PC-9 (cell line): Measurements from ENCODE around the gene F13A1. TPM values are rescaled to one million over a fixed set of nuclear protein-coding genes. Genes with fewer than 3 reads are reported as not detected.

ENCODE experiments used
- BruUV-seq: library from RNA; stranded (reverse); fragments of 400-500 nt; replicated peaks from 2 replicates; lab custom pipeline; 2021; lab: Mats Ljungman, UMichigan
- CTCF ChIA-PET: fragments of 300-600 bp; sonication (Branson Sonifier 250); formaldehyde crosslinking; loops from one replicate; lab custom pipeline; 2022; ENCODE audit warnings: antibody characterized with exemption; lab: Charles Lee
- POLR2A ChIA-PET: fragments of 300-600 bp; sonication (Branson Sonifier 250); formaldehyde crosslinking; loops from one replicate; lab custom pipeline; 2022; ENCODE audit warnings: antibody characterized with exemption; ENCODE audit not compliant: unreplicated experiment; lab: Charles Lee
- DNase-seq, 2 experiments: peaks; one replicate each; pipeline versions ENCODE4 v3.0.0 to v3.0.0-alpha.2; 2015 to 2022; ENCODE audit warnings: mixed read lengths in 1 of 2
- H2AFZ ChIP-seq: fragments of 200-600 bp; sonication (generic); 2 replicates; pipeline ENCODE4 v1.8.1; 2017; ENCODE audit warnings: antibody characterized with exemption
- H3F3A ChIP-seq: fragments of 200-600 bp; sonication (generic); 2 replicates; pipeline ENCODE4 v1.8.1; 2017; ENCODE audit warnings: antibody characterized with exemption, mild to moderate bottlenecking, low read depth; ENCODE audit not compliant: insufficient read depth
- H3K27ac ChIP-seq: fragments of 200-600 bp; sonication (generic); 2 replicates; pipeline ENCODE4 v1.6.1; 2016; ENCODE audit warnings: mixed run types
- H3K27me3 ChIP-seq: fragments of 200-600 bp; sonication (generic); 2 replicates; pipeline ENCODE4 v1.6.1; 2016; ENCODE audit warnings: low read depth, mixed run types; ENCODE audit not compliant: insufficient read depth
- H3K36me3 ChIP-seq: fragments of 200-600 bp; sonication (generic); 2 replicates; pipeline ENCODE4 v1.6.1; 2016; ENCODE audit warnings: low read depth, mixed run types
- H3K4me1 ChIP-seq: fragments of 200-600 bp; sonication (generic); replicated peaks from 2 replicates; pipeline ENCODE4 v1.6.1; 2016; ENCODE audit warnings: mixed run types; ENCODE audit not compliant: insufficient read depth
- H3K4me2 ChIP-seq: fragments of 200-600 bp; sonication (generic); 2 replicates; pipeline ENCODE4 v1.6.1; 2017; ENCODE audit warnings: mixed run types
- H3K4me3 ChIP-seq: fragments of 200-600 bp; sonication (generic); 2 replicates; pipeline ENCODE4 v1.6.1; 2016; ENCODE audit warnings: mixed run types
- H3K79me2 ChIP-seq: fragments of 200-600 bp; sonication (generic); 2 replicates; pipeline ENCODE4 v1.6.1; 2017; ENCODE audit warnings: low read depth, mixed run types
- H3K9me2 ChIP-seq: fragments of 200-600 bp; sonication (generic); 2 replicates; pipeline ENCODE4 v1.8.1; 2017; ENCODE audit warnings: mild to moderate bottlenecking; ENCODE audit not compliant: insufficient read depth
- H3K9me3 ChIP-seq: fragments of 200-600 bp; sonication (generic); 2 replicates; pipeline ENCODE4 v1.8.1; 2016; ENCODE audit warnings: low read depth; ENCODE audit not compliant: insufficient read depth
- H4K20me1 ChIP-seq: fragments of 200-600 bp; sonication (generic); 2 replicates; pipeline ENCODE4 v1.8.1; 2017; ENCODE audit not compliant: insufficient read depth
- CTCF ChIP-seq: fragments of 200-600 bp; sonication (generic); conservative IDR thresholded peaks from 2 replicates; pipeline ENCODE4 v1.6.1; 2017; ENCODE audit warnings: mixed run types, antibody characterized with exemption, mild to moderate bottlenecking, moderate library complexity
- EZH2 ChIP-seq: fragments of 200-600 bp; sonication (generic); IDR thresholded peaks from 2 replicates; pipeline ENCODE4 v1.8.0; 2017; ENCODE audit warnings: antibody characterized with exemption, low read depth
- intact Hi-C: fragments of 100-400 bp; cut with micrococcal nuclease; formaldehyde crosslinking; loops from one replicate; pipeline ENCODE4 v1.10.0; 2022; ENCODE audit not compliant: unreplicated experiment
- total RNA-seq: library from RNA; stranded (reverse); gene quantifications from 2 replicates; pipeline ENCODE4 v1.2.3, GENCODE V29; 2021

Gene F13A1
- total RNA-seq, 1 experiment from 2014 or later: not detected

- peaks cover 23% of the 10 kb centered on the region; the same call in 1 of the 2 replicates for H3K27me3 ChIP-seq
- no peaks in the 10 kb centered on the region for H3K9me2 ChIP-seq
- no peak overlapping the region for H2AFZ ChIP-seq
- H3K4me3 ChIP-seq: no peak overlapping the region
- no peak for DNase-seq
- BruUV-seq: no TSS peak
- CTCF ChIA-PET: no interaction called here
- no peaks in the 10 kb centered on the region for H3K79me2 ChIP-seq
- no peak overlapping the region for H3K4me2 ChIP-seq
- no peaks in the 10 kb centered on the region for H3K4me1 ChIP-seq
- intact Hi-C loops: no loop called here
- TF ChIP-seq CTCF: no peak
- no peak for TF ChIP-seq EZH2
- no peaks in the 10 kb centered on the region for H3K9me3 ChIP-seq
- H4K20me1 ChIP-seq: no peaks in the 10 kb centered on the region
- no peak overlapping the region for H3K27ac ChIP-seq
- no peaks in the 10 kb centered on the region for H3F3A ChIP-seq
- POLR2A ChIA-PET: no interaction called here
- H3K36me3 ChIP-seq: no peaks in the 10 kb centered on the region
Observed at GRCh38 chr6:6317825-6318733, 2.4 kb downstream of the F13A1 start.

- CTCF ChIA-PET: no interaction called here
- no peaks in the 10 kb centered on the region for H3K36me3 ChIP-seq
- POLR2A ChIA-PET: no interaction called here
- TF ChIP-seq CTCF (no peak), EZH2 (no peak)
- no peaks in the 10 kb centered on the region for H3K9me3 ChIP-seq
- H4K20me1 ChIP-seq: no peaks in the 10 kb centered on the region
- H3F3A ChIP-seq: no peaks in the 10 kb centered on the region
- no peak overlapping the region for H3K4me3 ChIP-seq
- H3K27me3 ChIP-seq: peaks cover 19% of the 10 kb centered on the region; the same call in 1 of the 2 replicates
- H3K9me2 ChIP-seq: no peaks in the 10 kb centered on the region
- intact Hi-C loops: no loop called here
- no peak overlapping the region for H3K27ac ChIP-seq
- DNase-seq: no peak
- no peak overlapping the region for H3K4me2 ChIP-seq
- no TSS peak for BruUV-seq
- no peak overlapping the region for H2AFZ ChIP-seq
- H3K4me1 ChIP-seq: no peaks in the 10 kb centered on the region
- no peaks in the 10 kb centered on the region for H3K79me2 ChIP-seq
Observed at GRCh38 chr6:6317386-6317785, 3.1 kb downstream of the F13A1 start.

GRCh38 chr6:6315660-6316059, 4.8 kb downstream of the F13A1 start:
- H3K9me2 ChIP-seq: no peaks in the 10 kb centered on the region

More at GRCh38 chr6:6315660-6316059, 4.8 kb downstream of the F13A1 start:
- TF ChIP-seq EZH2 (no peak), CTCF (peak; percentile 81)
- H4K20me1 ChIP-seq: no peaks in the 10 kb centered on the region
- H3K4me2 ChIP-seq: no peak overlapping the region
- H3K27me3 ChIP-seq: peaks cover 12% of the 10 kb centered on the region; the same call in 1 of the 2 replicates
- DNase-seq: peak in 1 of 2 experiments; percentile 12
- no peaks in the 10 kb centered on the region for H3K9me3 ChIP-seq
- CTCF ChIA-PET: no interaction called here
- H3K79me2 ChIP-seq: no peaks in the 10 kb centered on the region
- POLR2A ChIA-PET: no interaction called here
- no peaks in the 10 kb centered on the region for H3K4me1 ChIP-seq
- no TSS peak for BruUV-seq
- H3K4me3 ChIP-seq: no peak overlapping the region
- H2AFZ ChIP-seq: no peak overlapping the region
- no peak overlapping the region for H3K27ac ChIP-seq
- no peaks in the 10 kb centered on the region for H3F3A ChIP-seq
- intact Hi-C loops: no loop called here
- H3K36me3 ChIP-seq: no peaks in the 10 kb centered on the region
